Gastrocnemius medialis (tissue), 4 donors: Measurements from ENCODE around the gene MEGF6.

Experiments used
- POLR2A ChIP-seq, 2 donors: fragments of 450-650 bp; IDR thresholded peaks; one replicate each; pipeline ENCODE4 v1.6.1; 2017; ENCODE audit warnings: antibody characterized with exemption in 2 of 2, mild to moderate bottlenecking in 2 of 2, moderate library complexity in 2 of 2
- TF ChIP-seq, protein P1 (sequence below), 5 experiments: fragments of 450-650 bp in 3 of 5; fragments of 200-600 bp in 2 of 5; sonication (generic) in 2 of 5; IDR thresholded peaks in 4 of 5; conservative IDR thresholded peaks in 1 of 5; 1 replicate in 4 of 5; 2 replicates in 1 of 5; pipeline ENCODE4 v1.5.1; 2016 to 2019; ENCODE audit warnings: antibody characterized with exemption in 5 of 5, mild to moderate bottlenecking in 3 of 5, moderate library complexity in 3 of 5

GRCh38 chr1:3456964-3457909 is 154.1 kb downstream of the MEGF6 start:
- TF ChIP-seq, protein P1, sequence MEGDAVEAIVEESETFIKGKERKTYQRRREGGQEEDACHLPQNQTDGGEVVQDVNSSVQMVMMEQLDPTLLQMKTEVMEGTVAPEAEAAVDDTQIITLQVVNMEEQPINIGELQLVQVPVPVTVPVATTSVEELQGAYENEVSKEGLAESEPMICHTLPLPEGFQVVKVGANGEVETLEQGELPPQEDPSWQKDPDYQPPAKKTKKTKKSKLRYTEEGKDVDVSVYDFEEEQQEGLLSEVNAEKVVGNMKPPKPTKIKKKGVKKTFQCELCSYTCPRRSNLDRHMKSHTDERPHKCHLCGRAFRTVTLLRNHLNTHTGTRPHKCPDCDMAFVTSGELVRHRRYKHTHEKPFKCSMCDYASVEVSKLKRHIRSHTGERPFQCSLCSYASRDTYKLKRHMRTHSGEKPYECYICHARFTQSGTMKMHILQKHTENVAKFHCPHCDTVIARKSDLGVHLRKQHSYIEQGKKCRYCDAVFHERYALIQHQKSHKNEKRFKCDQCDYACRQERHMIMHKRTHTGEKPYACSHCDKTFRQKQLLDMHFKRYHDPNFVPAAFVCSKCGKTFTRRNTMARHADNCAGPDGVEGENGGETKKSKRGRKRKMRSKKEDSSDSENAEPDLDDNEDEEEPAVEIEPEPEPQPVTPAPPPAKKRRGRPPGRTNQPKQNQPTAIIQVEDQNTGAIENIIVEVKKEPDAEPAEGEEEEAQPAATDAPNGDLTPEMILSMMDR (IDR thresholded peaks at IDR 0.05 in 4 of 5, conservative IDR thresholded peaks at IDR 0.05 in 1 of 5) = no peak
- TF ChIP-seq POLR2A (IDR thresholded peaks at IDR 0.05) = no peak
